ENCODE data around the gene DIAPH3.

- TF ChIP-seq CTCF (IDR thresholded peaks at IDR 0.05) (no peak), EZH2 (IDR thresholded peaks at IDR 0.05; ENCODE audit: borderline replicate concordance, insufficient read depth, low read depth, low read length, poor library complexity, severe bottlenecking) (no peak)
Measured at GRCh38 chr13:60000976-60001375, 162.8 kb downstream of the DIAPH3 start.
